Transverse colon (tissue), 4 donors: ENCODE measurements around the gene VPS26A. TPM values are rescaled to one million over a fixed set of nuclear protein-coding genes. Genes with fewer than 3 reads are reported as not detected.
A peak's percentile ranks its signal among the peaks of the same experiment; 100 is the strongest.

Experiments used
- DNase-seq: peaks from one replicate; pipeline ENCODE4 v3.0.0-alpha.2; 2019
- H3K27ac ChIP-seq, 4 donors: fragments of 200-600 bp; sonication (generic); 2 replicates each; pipeline ENCODE4 v1.5.1; 2016 to 2018; ENCODE audit warnings: inconsistent platforms in 4 of 4
- H3K27me3 ChIP-seq: fragments of 200-600 bp; sonication (generic); 2 replicates; pipeline ENCODE4 v1.5.1; 2017; ENCODE audit warnings: inconsistent platforms
- H3K36me3 ChIP-seq, 4 donors: fragments of 200-600 bp; sonication (generic); 2 replicates each; pipeline ENCODE4 v1.5.1; 2017 to 2019; ENCODE audit warnings: inconsistent platforms in 4 of 4
- H3K4me1 ChIP-seq, 4 donors: fragments of 200-600 bp; sonication (generic); 2 replicates each; pipeline ENCODE4 v1.5.1; 2017 to 2020; ENCODE audit warnings: inconsistent platforms in 4 of 4
- H3K4me3 ChIP-seq, 4 donors: fragments of 200-600 bp; sonication (generic); 1 replicate in 1 of 4; 2 replicates in 3 of 4; pipeline versions ENCODE4 v1.5.1 to v1.6.1; 2017 to 2019; ENCODE audit warnings: inconsistent platforms in 4 of 4
- H3K9me3 ChIP-seq, 2 donors: fragments of 200-600 bp; sonication (generic); 2 replicates each; pipeline ENCODE4 v1.5.1; 2017 to 2019; ENCODE audit warnings: inconsistent platforms in 2 of 2
- CTCF ChIP-seq, 5 experiments: fragments of 200-600 bp in 3 of 5; fragments of 450-650 bp in 2 of 5; sonication (generic) in 3 of 5; IDR thresholded peaks; 1 replicate in 2 of 5; 2 replicates in 3 of 5; pipeline ENCODE4 v1.5.1; 2016 to 2017; ENCODE audit warnings: antibody characterized with exemption in 5 of 5, inconsistent platforms in 3 of 5, mild to moderate bottlenecking in 2 of 5, moderate library complexity in 1 of 5
- EP300 ChIP-seq: sonication (generic); formaldehyde crosslinking; IDR thresholded peaks from one replicate; pipeline ENCODE4 v1.6.1; 2017; ENCODE audit warnings: antibody characterized with exemption, low read depth
- POLR2A ChIP-seq: fragments of 450-650 bp; IDR thresholded peaks from one replicate; pipeline ENCODE4 v1.6.1; 2016; ENCODE audit warnings: antibody characterized with exemption, mild to moderate bottlenecking, moderate library complexity
- POLR2AphosphoS5 ChIP-seq, 3 donors: sonication (generic); formaldehyde crosslinking; IDR thresholded peaks; one replicate each; pipeline ENCODE4 v1.6.1; 2016; ENCODE audit warnings: antibody characterized with exemption in 3 of 3
- WGBS, 2 donors: methylation state at CpG; one replicate each; pipeline ENCODE4 v1.1.5; 2018; ENCODE audit warnings: low coverage in 1 of 2; 5-methylcytosine and 5-hydroxymethylcytosine counted together
- in situ Hi-C, 4 donors: fragments of 200-750 bp; cut with MboI; loops; one replicate each; pipeline versions ENCODE4 v1.15.0 to v1.15.1; 2017; ENCODE audit warnings: low sequenced_read_pairs in 3 of 4, low pct_ligation_motif_present in 1 of 4, low pct_unique_long_range_greater_than_20kb in 1 of 4
- intact Hi-C: fragments of 100-400 bp; cut with DNase I; formaldehyde crosslinking; loops from one replicate; pipeline ENCODE4 v1.15.1; 2023; ENCODE audit warnings: low total_unique reads
- total RNA-seq, 4 donors: library from RNA; depleted of rRNA; stranded (reverse); fragments of >200 nt; gene quantifications; one replicate each; pipeline ENCODE4 v1.1.0, GENCODE V29; 2016

VPS26A gene
- total RNA-seq, 4 donors from 2014 or later, result 5.4 to 38.7 (median 23.2) TPM

- H3K27me3 ChIP-seq, result no peaks in the 10 kb centered on the region
- intact Hi-C loops, result no loop called here
- in situ Hi-C loops, result no loop called here
- DNase-seq, result no peak
- H3K27ac ChIP-seq, result no peak overlapping the region
- no peak overlapping the region for H3K4me3 ChIP-seq
- H3K36me3 ChIP-seq, result peaks cover 0 to 23% (median 8%) of the 10 kb centered on the region in 4 donors
- H3K4me1 ChIP-seq, result peaks cover 0 to 12% (median 7%) of the 10 kb centered on the region in 4 donors
- 85% methylated on average over 3 of the region's 3 CpGs; no CpG with 5 or more reads in 1 of the 2 donors for WGBS, 2 donors
- no peaks in the 10 kb centered on the region for H3K9me3 ChIP-seq
- TF ChIP-seq POLR2A (no peak), EP300 (no peak), CTCF (IDR thresholded peaks at IDR 0.05) (no peak), POLR2AphosphoS5 (IDR thresholded peaks at IDR 0.05) (no peak)
Observed at GRCh38 chr10:69211524-69211923, 87.5 kb downstream of the VPS26A start.

DNA sequence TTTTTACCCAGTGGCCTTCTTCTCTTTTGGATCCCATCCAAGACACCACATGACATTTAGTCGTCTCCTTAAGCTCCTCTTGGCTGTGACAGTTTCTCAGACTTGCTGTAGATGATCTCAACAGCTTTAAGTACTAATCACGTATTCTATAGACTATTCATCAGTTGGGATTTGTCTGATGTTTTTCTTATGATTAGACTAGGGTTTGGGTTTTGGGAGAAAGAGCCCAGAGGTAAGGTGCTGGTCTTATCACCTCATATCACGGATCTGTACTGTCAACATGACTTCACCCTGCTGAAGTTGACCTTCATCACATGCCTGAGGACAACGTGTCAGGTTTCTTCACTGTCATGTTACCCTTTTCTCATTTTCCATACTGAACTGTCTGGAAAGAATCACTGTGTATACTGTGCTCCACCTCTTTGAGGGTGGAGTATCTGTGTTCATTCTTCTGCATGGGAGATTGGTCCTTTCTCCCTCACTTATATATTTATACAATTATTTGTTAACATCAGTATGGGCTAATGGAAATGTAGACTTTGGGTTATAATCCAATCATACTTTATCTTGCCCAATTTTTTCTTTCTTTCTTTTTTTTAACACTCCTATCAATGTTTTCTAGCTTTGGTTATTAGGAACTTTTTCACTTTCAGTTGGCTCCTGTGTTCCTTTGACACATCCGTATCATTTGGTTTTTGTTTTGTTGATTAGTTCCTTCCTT, 89.8 kb downstream of the VPS26A start:
- TF ChIP-seq EP300 (no peak), POLR2AphosphoS5 (IDR thresholded peaks at IDR 0.05) (no peak), CTCF (IDR thresholded peaks at IDR 0.05) (no peak)
- in situ Hi-C loops (no loop called here), intact Hi-C loops (no loop called here)
- Histone ChIP-seq H3K27ac (no peak overlapping the region), H3K4me3 (no peak overlapping the region), H3K9me3 (no peaks in the 10 kb centered on the region), H3K4me1 (peaks cover 0 to 12% (median 7%) of the 10 kb centered on the region in 4 donors), H3K27me3 (no peaks in the 10 kb centered on the region), H3K36me3 (peaks cover 0 to under 1% (median 0%) of the 10 kb centered on the region in 4 donors)
- DNase-seq, result no peak
- WGBS, 2 donors, result 61 to 63% methylated on average over 5 of the region's 5 CpGs

GRCh38 chr10:69214666-69215131, 90.7 kb downstream of the VPS26A start:
- in situ Hi-C loops (no loop called here), intact Hi-C loops (no loop called here)
- no peaks in the 10 kb centered on the region for H3K36me3 ChIP-seq
- 75 to 84% methylated on average over 6 of the region's 6 CpGs for WGBS, 2 donors
- TF ChIP-seq POLR2AphosphoS5 (IDR thresholded peaks at IDR 0.05), result no peak
- TF ChIP-seq POLR2A, result no peak
- TF ChIP-seq EP300, result no peak
- no peaks in the 10 kb centered on the region for H3K27me3 ChIP-seq
- no peak overlapping the region for H3K4me3 ChIP-seq
- no peaks in the 10 kb centered on the region for H3K9me3 ChIP-seq
- DNase-seq, result no peak
- H3K4me1 ChIP-seq, result peaks cover 0 to 10% (median 5%) of the 10 kb centered on the region in 4 donors
- no peak overlapping the region for H3K27ac ChIP-seq

DNA sequence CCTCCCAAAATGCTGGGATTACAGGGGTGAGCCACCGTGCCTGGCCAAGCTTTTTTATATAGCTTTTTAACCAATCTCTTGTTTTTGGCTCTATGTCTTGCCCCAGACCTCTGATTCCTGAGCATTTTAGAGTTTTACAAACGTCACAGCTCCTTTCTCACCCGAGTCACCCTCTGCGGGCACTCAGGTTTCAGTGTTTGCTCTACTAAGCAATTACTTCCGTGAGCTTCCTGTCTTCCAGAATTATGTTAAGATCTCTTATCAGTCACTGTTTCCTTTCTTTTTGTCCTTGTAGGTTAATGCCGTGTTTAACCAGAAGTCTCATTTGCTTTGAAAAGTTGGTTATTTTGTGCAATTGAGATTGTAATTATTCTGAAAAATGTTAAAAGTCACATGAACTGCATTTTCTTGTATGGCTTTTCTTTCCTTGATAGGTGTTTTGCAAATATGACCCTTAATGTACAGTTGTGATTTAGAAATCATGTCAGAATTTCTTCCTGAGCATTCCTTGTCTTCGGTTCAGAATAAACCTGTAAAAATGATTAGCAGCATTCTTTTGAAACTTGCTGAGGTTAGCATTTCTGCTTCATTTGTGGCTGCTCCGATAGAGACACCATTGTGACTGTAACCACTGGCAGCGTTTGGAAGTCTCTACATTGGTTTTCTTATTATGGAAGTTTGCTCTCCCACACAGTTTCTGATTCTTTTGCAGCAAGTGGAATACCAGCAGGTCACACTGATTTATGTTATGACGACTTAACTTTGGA, 91.6 kb downstream of the VPS26A start:
- peak overlapping the region in 1 of 4 donors; percentile 65 for H3K27ac ChIP-seq
- 19 to 52% methylated on average over 9 to 10 of the region's 10 CpGs for WGBS, 2 donors

More for the DNA sequence above, 91.6 kb downstream of the VPS26A start:
- no peak overlapping the region for H3K4me3 ChIP-seq
- H3K4me1 ChIP-seq, result peaks cover 0 to 3% (median under 1%) of the 10 kb centered on the region in 4 donors
- H3K36me3 ChIP-seq, result no peaks in the 10 kb centered on the region
- no peaks in the 10 kb centered on the region for H3K9me3 ChIP-seq
- in situ Hi-C loops (no loop called here), intact Hi-C loops (no loop called here)
- TF ChIP-seq POLR2A, result no peak
- no peak for TF ChIP-seq POLR2AphosphoS5 (IDR thresholded peaks at IDR 0.05)
- no peak for TF ChIP-seq EP300
- no peak for TF ChIP-seq CTCF (IDR thresholded peaks at IDR 0.05)
- DNase-seq, result no peak
- H3K27me3 ChIP-seq, result no peaks in the 10 kb centered on the region
